Lower leg skin (tissue), 3 donors: ENCODE measurements around the gene LYRM9.

ENCODE experiments used
- CTCF ChIP-seq, 3 donors: fragments of 450-650 bp; IDR thresholded peaks; one replicate each; pipeline ENCODE4 v1.5.1; 2016; ENCODE audit warnings: antibody characterized with exemption in 3 of 3, mild to moderate bottlenecking in 3 of 3, moderate library complexity in 2 of 3
- POLR2A ChIP-seq, 2 donors: fragments of 450-650 bp; IDR thresholded peaks; one replicate each; pipeline ENCODE4 v1.6.1; 2016 to 2017; ENCODE audit warnings: antibody characterized with exemption in 2 of 2, mild to moderate bottlenecking in 1 of 2, moderate library complexity in 1 of 2

- TF ChIP-seq CTCF (IDR thresholded peaks at IDR 0.05) (no peak), POLR2A (IDR thresholded peaks at IDR 0.05) (no peak)
Measured at GRCh38 chr17:27848931-27849330, 44.2 kb downstream of the LYRM9 start.
